Ectodermal cell (in vitro differentiated cells): ENCODE data around the gene RAD51B.

Experiments
- H3K27ac ChIP-seq: 2 replicates; pipeline ENCODE4 v1.7.0; 2013; ENCODE audit warnings: mild to moderate bottlenecking, low read depth, low read length; ENCODE audit not compliant: insufficient read depth, poor library complexity, severe bottlenecking
- H3K27me3 ChIP-seq: 2 replicates; pipeline ENCODE4 v1.7.0; 2013; ENCODE audit warnings: mild to moderate bottlenecking, low read length; ENCODE audit not compliant: insufficient read depth, control insufficient read depth, poor library complexity, severe bottlenecking
- H3K36me3 ChIP-seq: one replicate; pipeline ENCODE4 v1.7.0; 2013; ENCODE audit warnings: low read length; ENCODE audit not compliant: control insufficient read depth, insufficient read depth
- H3K4me1 ChIP-seq: one replicate; pipeline ENCODE4 v1.7.0; 2013; ENCODE audit warnings: low read length; ENCODE audit not compliant: control insufficient read depth, insufficient read depth
- H3K4me3 ChIP-seq: 2 replicates; pipeline ENCODE4 v1.7.0; 2013; ENCODE audit warnings: low read depth, low read length, control low read depth; ENCODE audit not compliant: insufficient read depth
- H3K9me3 ChIP-seq: 2 replicates; pipeline ENCODE4 v1.7.0; 2013; ENCODE audit warnings: mild to moderate bottlenecking, low read length, moderate library complexity; ENCODE audit not compliant: control insufficient read depth
- WGBS, 2 experiments: methylation state at CpG; one replicate each; pipeline ENCODE4 v1.1.7; 2013; ENCODE audit warnings: missing lambda C conversion rate in 2 of 2; 5-methylcytosine and 5-hydroxymethylcytosine counted together

Gene RAD51B

DNA sequence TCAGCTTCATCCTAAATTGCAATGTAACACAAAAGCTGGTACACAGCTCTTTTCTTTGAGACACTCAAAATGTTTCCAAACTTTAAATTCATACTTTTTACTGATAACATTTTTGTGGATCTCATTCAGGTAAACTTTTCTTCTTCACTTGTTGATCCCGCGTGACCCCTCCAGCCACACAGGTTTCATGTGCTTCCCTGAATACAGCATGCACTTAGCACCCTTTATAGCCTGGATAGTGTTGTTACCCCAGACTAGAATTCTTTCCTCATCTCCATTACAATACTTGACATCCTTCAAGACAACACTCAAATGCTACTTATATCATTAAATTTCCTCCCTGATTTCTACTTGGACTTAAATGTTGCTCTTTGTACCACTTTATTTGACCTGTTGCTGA lies 373.4 kb downstream of the RAD51B start:
- Histone ChIP-seq H3K9me3 (no peaks in the 10 kb centered on the region), H3K27me3 (no peaks in the 10 kb centered on the region), H3K4me1 (no peaks in the 10 kb centered on the region), H3K36me3 (no peaks in the 10 kb centered on the region), H3K4me3 (no peak overlapping the region), H3K27ac (no peak overlapping the region)
- WGBS, 2 experiments = 70 to 73% methylated on average over 2 of the region's 2 CpGs

DNA sequence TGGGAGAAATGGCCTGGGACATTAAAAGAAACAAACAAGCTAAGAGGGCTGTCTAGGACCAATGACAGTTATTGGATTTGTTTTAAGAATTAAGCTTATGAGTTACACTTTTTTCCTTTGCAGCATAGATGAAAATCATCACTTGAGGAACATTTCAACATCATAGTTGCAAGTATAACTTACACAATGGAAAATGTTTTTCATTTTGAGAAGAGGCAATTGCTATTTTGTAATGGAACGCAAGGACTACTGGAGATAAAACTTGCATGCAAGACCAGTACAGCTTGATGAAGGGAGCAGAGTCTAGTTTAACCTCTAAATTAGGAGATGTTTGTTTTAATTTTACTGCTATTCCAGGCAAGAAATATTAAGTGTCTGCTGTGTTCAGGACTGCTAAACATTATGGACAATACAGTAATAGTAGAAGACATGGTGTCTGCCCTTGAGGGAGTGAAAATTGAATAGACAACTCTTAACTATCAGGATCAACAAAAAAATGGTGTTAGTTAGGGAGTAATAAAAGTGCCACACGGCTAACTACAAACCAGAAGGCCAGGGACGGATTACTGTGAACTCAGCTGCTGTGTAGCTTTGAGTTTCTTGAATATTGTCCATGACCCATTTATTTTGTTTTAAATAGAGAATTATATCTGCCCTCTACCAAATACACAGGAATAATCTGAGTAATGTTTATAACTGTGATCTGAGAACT lies 374.5 kb downstream of the RAD51B start:
- Histone ChIP-seq H3K36me3 (no peaks in the 10 kb centered on the region), H3K27ac (no peak overlapping the region), H3K4me3 (no peak overlapping the region), H3K4me1 (peaks cover 9% of the 10 kb centered on the region), H3K27me3 (no peaks in the 10 kb centered on the region), H3K9me3 (no peaks in the 10 kb centered on the region)
- WGBS, 2 experiments = 97% methylated on average over 3 of the region's 3 CpGs

DNA sequence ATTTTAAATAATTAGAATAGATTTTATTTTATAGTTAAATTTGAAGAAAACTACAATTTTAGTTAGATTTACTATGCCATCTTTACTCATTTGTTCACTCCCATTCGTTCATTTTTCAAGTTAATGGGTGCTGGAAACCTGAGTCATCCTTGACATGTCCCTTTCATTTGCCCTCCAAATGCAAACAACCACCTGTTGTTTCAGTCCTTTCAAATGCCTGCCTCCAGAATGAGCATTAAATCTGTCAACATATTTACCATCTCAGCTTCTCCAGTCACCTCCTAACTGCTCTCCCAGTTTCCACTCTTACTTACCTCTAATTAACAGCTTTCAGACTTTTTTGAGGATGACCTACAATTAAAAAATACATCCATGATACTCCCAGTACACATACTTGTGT lies 375.5 kb downstream of the RAD51B start:
- H3K36me3 ChIP-seq = no peaks in the 10 kb centered on the region
- 7 to 14% methylated on average over 1 of the region's 1 CpG for WGBS, 2 experiments
- no peak overlapping the region for H3K27ac ChIP-seq
- no peaks in the 10 kb centered on the region for H3K27me3 ChIP-seq
- no peaks in the 10 kb centered on the region for H3K9me3 ChIP-seq
- H3K4me1 ChIP-seq = peaks cover 19% of the 10 kb centered on the region
- H3K4me3 ChIP-seq = no peak overlapping the region

DNA sequence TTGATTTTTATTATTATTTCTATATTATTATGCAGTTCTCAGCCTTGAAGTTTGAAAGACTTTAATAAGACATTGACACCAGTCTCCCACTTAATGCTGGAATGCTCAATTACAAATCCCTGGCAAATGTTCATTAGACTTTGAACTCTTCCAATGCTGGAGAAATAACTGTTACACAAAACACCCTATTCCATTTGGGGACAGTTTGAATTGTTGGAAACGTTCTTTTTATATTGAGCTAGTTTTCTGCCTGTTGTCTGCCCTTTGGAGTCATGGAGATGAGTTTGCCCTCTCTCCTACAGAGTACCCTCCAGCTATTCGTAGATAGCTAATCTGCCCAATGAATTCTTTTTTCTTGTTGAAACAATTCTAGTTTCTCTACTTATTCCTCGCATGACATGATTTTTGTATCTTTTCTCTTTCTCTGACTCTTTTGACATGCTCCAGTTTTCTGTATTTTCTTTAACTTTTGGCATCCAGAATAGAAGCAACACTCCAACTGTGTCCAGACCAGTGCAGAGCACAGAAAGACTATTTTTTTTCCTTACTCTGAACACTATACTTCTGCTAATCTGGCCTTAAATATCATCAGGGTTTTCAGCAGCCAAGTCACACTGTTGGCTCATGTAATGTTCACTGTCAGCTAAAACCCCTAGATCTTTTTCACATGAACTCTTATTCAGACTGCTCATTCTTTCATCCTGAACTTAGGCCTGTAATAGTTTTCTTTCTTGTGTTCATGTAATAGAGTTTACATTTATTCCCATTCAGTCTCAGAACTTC lies 379.3 kb downstream of the RAD51B start:
- H3K27me3 ChIP-seq = no peaks in the 10 kb centered on the region
- WGBS, 2 experiments = 86 to 87% methylated on average over 2 to 3 of the region's 3 CpGs
- no peak overlapping the region for H3K4me3 ChIP-seq
- H3K27ac ChIP-seq = peak overlapping the region; percentile 88
- no peaks in the 10 kb centered on the region for H3K36me3 ChIP-seq
- peaks cover 19% of the 10 kb centered on the region for H3K4me1 ChIP-seq
- H3K9me3 ChIP-seq = no peaks in the 10 kb centered on the region

DNA sequence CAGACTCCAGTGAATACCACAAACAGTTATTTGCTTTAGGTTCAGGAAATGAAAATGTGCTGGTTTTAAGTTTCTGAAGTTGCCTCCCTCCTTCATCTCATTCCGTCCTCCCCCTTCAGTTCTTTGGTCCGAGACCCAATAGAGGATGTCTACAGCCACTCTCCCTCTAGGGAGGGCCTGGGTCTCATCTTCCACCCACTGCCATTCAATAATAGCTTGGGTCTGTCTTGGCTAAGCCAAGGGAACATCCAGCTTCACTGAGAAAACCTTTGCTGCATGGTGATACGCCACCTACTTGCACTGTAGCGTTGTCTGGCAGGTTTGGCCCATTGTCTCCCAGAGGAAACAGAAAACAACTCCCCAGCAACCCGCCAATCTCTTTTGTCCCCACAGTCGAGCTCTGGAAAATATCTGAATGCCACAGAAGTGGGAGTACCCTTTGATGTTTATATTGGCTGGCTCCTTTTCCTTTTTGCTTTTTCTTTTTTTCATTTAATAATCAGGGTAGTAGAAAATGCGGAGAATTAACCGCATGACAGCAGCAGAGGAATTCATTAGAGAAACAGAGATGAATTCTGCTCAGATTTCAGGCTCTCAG lies 380.1 kb downstream of the RAD51B start:
- 32 to 34% methylated on average over 8 of the region's 8 CpGs for WGBS, 2 experiments
- Histone ChIP-seq H3K9me3 (no peaks in the 10 kb centered on the region), H3K4me3 (no peak overlapping the region), H3K27ac (peak overlapping the region; percentile 88), H3K36me3 (no peaks in the 10 kb centered on the region), H3K27me3 (no peaks in the 10 kb centered on the region), H3K4me1 (peaks cover 19% of the 10 kb centered on the region)

DNA sequence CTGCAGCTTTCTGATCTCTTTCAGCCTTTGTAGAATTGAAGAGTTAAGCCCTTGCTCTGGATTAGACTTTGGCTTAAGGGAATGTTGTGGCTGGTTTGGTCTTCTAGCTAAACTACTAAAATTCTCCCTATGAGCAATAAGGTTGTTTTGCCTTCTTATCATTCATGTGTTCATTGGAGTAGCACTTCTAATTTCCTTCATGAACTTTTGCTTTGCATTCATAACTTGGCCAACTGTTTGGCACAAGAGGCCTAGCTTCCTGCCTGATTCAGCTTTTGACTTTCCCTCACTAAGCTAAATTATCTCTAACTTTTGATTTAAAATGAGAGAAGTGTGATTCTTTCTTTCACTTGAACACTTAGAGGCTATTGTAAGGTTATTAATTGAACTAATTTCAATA lies 384.3 kb downstream of the RAD51B start:
- Histone ChIP-seq H3K27me3 (no peaks in the 10 kb centered on the region), H3K4me1 (peaks cover 13% of the 10 kb centered on the region), H3K4me3 (no peak overlapping the region), H3K9me3 (no peaks in the 10 kb centered on the region), H3K36me3 (no peaks in the 10 kb centered on the region), H3K27ac (no peak overlapping the region)

DNA sequence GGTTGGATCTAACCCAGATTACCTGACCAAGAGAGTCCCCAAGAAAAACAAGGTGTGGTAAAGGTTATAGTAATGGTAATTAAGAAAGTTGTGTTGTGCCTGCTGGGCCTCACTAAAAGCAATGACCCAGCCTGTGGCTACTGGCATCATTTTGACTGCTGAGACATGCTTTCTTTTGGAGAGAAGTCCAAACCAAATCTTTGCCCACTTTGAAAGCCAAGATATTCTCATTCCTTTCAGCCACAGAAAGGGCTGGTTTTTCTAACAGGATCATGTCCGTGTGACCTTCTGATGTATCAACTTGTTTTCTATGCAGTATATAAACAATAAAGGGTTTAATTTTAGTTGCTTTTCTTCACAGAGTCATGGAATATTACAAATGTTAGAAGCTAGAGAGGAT lies 388.6 kb downstream of the RAD51B start:
- WGBS, 2 experiments = 80 to 83% methylated on average over 1 of the region's 1 CpG
- no peak overlapping the region for H3K4me3 ChIP-seq
- no peak overlapping the region for H3K27ac ChIP-seq
- no peaks in the 10 kb centered on the region for H3K36me3 ChIP-seq
- no peaks in the 10 kb centered on the region for H3K4me1 ChIP-seq
- no peaks in the 10 kb centered on the region for H3K9me3 ChIP-seq
- H3K27me3 ChIP-seq = no peaks in the 10 kb centered on the region

DNA sequence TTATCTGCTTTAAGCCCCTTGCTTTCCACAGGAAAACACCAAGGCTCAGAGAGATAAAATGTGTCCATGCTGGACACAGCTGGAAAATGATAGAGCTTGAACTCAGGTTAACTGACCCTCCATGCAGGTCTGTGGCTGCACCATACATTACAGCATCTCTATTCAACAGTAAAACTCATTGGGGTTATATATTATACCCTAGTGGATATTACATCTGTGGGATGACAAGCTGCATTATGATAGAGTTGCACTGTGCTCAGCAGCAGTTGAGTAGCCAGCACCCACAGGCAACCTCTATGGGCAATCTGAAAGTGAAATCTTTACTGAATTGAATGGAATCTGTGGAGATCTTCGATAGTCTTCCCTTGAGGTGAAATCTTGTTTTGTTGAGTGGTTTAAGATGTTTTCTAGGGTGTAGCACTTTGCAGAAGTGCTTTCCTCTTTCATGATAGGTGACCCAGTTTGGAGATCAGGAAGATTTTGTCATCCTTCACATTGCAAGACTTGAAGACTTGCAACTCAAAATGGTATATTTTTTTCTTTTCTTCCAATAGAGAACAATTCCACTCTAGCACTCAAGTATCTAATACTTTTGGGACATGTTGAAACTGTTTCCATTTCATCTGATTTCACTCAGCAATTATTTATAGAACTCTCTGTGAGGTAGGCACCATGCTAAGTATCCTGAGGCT lies 389.2 kb downstream of the RAD51B start:
- H3K9me3 ChIP-seq = no peaks in the 10 kb centered on the region
- H3K4me1 ChIP-seq = no peaks in the 10 kb centered on the region
- no peak overlapping the region for H3K27ac ChIP-seq
- no peaks in the 10 kb centered on the region for H3K27me3 ChIP-seq
- 92 to 97% methylated on average over 1 of the region's 1 CpG for WGBS, 2 experiments
- no peaks in the 10 kb centered on the region for H3K36me3 ChIP-seq
- H3K4me3 ChIP-seq = no peak overlapping the region

DNA sequence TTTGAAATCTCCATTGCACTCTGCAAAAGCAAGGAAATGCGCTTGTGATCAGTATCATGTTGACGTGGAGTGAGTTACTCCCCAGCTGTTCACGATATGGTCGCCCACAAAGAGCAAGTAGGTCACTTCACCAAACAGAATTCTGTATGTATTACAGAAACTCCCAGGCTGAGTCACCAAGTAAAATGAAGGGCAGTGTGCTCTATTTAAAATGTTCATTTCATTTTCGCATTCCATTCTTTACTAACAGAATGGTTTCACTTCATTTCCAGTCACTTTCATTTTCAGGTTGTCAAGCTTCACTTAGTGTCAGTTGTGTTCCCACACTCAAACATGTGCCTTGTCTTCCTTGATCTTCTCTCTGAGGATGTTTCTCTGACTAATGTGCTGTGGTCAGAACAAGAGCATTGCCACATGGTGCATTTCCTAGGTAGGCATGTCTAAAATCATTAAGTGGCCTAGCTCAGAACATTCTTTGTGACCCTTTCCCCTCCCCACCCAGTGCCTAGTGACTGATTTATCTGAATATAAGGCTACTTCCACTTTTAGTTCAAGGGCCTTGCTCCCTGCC lies 391.2 kb downstream of the RAD51B start:
- Histone ChIP-seq H3K27me3 (no peaks in the 10 kb centered on the region), H3K4me3 (no peak overlapping the region), H3K27ac (no peak overlapping the region), H3K36me3 (no peaks in the 10 kb centered on the region), H3K9me3 (no peaks in the 10 kb centered on the region), H3K4me1 (no peaks in the 10 kb centered on the region)
- 96 to 97% methylated on average over 5 of the region's 5 CpGs for WGBS, 2 experiments

DNA sequence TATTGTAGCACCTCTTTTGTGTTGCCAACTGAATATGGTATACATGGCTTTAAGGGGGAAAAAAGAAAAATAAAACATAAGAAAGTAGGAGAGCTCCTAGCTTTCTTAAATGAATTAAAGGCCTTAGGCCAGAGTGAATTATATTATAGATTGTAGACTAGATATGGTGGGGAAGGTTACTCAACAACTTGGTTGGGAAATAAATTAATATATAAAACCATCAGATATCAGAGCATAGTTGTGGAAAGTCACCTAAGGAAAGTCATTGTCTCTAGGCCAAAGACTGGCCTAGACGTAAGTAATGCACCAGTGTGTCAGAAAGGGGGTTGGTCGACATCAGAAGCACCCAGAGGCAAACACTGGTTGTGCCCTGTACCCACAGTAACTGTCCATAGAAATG lies 391.8 kb downstream of the RAD51B start:
- 93 to 95% methylated on average over 2 of the region's 2 CpGs for WGBS, 2 experiments
- H3K4me1 ChIP-seq = no peaks in the 10 kb centered on the region
- H3K27ac ChIP-seq = no peak overlapping the region
- H3K36me3 ChIP-seq = no peaks in the 10 kb centered on the region
- H3K27me3 ChIP-seq = no peaks in the 10 kb centered on the region
- no peaks in the 10 kb centered on the region for H3K9me3 ChIP-seq
- H3K4me3 ChIP-seq = no peak overlapping the region
